HG03565 (cell line): ENCODE measurements around the gene NELFB.

ENCODE experiments used
- ATAC-seq: cut with Tn5 transposase; IDR thresholded peaks from one replicate; pipeline ENCODE4 v1.9.1; 2021; ENCODE audit warnings: mild to moderate bottlenecking, moderate library complexity; ENCODE audit not compliant: unreplicated experiment

Gene NELFB

DNA sequence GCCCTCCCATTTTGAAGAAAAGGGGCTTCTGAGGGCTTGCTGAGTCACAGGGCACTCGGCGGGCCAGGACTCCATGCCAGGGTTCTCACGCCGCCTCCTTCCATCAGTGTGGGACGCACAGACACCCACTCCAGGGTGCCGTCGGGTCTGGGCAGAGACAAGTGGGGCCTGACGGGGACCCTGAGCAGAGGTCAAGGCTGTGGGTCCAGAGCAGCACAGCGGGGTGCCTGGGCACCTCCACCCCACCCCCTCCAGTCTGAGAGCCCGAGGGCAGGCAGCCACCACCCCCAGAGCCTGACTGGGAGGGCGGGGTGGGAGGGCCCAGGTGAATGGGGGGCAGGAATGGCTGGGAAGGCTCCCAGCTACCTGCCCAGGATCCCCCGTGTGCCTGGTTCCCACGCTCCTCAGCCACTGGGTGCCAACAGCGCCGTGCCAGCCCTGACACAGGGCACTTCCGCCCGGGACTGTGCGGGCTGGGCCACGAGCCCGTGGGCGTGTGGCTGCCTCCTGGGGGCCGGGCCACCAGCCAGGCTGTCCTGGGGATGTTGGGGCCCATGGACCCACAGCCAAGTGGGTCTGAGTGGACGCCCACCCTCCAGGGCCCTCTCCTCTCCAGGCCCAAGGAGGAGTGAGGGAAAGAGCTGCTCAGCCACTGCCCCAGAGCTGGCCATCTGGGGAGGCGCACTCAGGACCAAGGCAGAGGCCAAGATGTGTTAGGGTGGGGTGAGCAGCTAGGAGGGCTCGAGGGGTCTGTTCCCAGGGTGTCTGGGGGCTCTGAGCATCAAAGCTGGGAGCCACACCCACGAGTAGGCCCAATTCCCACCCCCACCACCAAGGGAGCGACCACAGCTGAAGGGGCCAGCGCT lies 57.1 kb downstream of the NELFB start:
- ATAC-seq = no peak

DNA sequence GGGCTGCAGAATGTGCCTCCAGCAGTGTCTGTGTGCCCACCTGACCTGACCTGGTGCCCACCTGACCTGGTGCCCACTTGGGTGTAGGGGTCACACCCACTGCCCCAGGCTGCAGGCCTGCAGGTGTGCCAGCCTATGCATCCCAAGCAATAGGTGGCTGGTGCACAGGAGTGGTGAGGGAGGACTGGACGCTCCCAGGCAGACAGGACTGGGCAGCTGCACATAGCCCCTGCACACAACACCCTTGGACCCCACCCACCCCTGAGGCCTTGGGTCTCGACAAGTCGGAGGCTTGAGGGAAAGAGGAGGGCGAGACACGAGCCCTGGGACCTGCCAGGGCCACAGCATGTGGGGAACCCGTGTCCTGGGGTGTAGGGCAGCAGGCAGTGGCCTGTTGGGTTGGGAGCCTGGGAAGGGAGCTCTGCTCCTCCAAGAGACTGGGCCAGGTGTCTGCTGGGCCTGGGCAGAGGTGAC lies 57.8 kb downstream of the NELFB start:
- no peak for ATAC-seq

DNA sequence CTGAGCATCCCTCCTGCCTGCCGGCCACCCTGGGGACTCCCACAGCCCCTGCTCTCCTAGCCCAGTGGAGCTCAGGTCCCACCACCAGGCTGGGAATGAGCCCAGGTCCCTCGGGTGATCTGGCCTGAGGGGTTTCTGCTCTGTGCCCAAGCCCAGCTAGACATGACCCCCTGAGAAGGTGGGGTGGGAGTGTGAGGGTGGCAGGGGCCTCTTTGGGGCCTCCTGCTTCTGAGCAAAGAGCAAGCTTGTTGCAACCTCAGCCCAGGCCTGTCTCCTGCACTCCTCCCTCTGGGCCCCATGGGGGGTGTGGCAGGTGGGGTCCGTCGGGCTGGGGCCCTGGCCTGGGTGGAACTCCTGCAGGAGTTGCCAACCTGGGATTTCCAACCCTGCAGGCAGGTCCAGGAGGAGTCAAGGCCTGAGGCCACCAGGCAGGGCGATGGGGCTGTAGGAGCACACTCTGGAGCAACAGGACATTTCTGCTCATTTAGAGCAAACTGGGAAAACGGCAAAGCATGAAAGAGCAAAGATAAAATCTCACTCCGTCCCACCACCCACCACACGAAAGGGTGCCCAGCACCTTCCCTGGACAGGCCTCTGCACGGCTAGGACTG lies 58.3 kb downstream of the NELFB start:
- no peak for ATAC-seq

DNA sequence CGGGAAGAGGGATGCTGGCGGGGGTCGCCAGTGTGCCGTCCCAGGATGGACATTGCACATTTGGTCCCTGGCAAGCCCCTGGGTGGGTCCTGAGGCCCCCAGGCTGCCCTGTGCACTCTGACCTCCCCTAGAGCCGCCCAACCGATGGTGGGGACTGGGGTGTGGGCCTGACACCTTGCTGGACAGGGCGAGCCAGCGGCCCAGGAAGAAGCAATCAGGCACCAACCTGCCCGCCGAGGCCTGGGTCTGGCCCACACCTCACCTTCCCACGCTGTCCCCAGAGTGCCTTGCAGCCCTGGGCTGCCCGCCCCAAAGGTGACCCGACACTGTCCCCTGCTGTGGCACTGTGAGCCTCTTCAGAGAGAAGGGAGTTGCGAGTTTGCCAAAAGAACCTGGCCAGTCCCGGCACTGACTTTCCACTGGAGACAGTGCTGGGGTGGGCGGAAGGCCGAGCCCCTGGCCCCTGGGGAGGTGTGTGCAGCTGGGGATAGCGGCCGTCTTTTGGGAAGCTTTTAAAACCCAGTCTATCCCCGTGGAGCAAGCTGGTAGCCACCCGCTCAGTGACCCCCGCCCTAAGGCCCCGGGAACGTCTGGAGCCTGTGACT lies 58.9 kb downstream of the NELFB start:
- ATAC-seq = no peak

DNA sequence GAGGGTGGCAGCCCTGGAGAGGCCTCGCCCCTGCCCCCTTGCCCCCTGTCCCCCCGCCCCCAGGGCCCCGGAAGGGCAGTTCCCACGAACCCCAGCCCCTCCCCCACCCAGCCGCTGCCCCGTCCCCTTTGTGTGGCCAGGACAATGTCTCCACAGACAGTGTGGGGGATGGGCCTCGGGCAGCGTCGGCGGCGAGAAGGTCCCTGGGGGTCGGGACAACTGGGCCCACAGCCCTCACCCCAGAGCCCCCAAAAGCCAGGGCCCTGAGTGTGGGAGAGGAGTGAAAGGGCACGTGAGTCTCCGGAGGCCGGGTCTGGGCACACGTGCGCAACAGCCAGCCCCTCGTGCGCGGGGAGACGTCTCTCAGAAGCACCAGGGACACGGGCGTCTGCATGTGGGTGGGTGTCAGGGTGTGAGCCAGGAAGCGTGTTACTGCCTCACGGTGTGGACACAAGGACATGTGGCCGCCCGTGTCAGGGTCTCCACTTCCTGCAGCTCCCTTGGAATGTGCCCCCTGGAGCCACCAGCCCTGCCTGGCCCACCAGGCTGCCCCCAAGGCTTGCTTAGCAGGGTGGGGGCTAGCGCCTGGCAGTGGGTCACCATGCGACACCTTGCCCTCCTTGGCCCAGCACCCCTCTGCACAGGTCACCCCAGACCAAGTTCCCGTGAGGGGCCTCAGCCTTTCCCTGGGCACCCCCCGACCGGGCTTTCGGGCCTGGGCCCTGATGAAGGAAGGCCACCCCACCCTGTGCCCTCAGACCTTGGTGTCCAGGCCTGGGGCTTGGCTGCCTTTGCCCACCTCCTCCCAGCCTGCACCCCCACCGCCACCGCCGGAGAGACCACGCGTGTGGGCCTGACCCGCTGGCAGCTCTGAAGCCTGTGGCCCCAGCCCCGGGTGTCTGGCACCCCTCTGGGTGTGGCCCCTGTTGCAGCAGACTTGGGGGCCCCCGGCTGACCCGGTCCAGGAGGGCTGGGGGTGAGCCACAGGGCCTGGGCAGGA lies 59.7 kb downstream of the NELFB start:
- no peak for ATAC-seq

DNA sequence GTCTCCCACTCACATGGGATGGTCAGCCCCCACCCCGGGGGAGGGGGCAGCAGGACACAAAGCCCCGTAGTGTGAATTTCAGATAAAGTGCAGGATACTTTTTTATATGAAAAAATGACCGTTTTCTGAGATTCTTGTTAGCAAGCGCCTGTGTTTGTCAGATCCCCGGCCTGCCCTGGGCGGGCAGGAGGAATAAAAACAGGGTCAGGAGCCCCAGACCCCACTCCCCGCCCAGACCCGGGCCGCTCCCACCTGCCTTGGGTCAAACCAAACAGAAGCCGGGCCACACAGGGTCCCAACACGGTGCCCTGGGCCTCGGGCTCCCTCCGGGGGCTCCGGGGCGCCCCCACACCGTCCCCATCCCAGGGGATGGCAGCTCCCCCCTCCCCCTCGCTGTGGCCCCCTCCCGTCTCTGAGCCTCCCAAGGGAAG lies 60.5 kb downstream of the NELFB start:
- ATAC-seq = no peak

DNA sequence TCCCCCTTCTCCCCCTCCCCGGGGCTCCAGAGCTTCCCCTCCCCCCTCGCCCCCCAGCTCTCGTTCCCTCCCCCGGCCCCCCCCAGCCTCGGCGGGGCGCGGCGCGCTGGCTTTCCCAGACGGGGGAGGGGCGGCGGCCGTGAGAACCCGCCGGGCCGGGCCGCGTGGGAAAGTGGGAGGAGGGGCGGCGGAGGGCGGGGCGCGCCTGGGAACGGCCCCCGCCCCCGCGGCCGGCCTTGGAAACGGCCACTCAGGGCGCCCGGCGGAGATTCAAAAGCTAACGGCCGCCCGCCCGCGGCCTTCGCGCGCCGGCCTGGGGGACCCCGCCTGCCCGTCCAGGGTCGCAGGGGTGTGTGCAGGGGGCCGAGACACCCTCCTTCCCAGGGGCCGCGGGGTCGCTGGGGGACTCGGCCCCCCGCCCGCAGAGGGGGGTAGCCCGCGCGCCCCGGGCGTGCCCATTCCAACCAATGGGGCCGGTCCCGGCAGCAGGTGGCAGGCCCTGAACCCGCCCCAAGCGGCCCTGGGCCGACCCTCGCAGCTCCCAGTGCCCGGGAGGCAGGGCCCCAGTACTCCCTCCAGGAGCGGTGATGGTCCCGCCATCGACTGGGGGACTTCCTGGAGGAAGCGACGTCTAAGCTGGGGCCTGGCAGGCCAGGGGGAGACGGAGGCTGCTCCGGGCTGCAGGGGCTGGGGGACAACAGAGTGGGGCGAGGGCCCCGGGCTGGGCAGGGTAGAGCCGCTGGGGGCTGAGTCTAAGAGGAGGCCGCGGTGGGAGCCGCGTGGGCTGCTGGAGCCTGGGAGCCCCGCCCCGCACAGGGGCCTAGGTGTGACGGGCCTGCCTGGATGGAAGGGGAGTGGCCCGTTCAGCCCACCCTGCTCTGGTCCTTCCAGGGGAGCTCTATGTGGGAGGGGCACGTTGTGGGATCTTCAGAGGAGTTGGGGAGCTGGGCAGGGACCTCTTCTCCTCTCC lies 61.2 kb downstream of the NELFB start:
- ATAC-seq = no peak

DNA sequence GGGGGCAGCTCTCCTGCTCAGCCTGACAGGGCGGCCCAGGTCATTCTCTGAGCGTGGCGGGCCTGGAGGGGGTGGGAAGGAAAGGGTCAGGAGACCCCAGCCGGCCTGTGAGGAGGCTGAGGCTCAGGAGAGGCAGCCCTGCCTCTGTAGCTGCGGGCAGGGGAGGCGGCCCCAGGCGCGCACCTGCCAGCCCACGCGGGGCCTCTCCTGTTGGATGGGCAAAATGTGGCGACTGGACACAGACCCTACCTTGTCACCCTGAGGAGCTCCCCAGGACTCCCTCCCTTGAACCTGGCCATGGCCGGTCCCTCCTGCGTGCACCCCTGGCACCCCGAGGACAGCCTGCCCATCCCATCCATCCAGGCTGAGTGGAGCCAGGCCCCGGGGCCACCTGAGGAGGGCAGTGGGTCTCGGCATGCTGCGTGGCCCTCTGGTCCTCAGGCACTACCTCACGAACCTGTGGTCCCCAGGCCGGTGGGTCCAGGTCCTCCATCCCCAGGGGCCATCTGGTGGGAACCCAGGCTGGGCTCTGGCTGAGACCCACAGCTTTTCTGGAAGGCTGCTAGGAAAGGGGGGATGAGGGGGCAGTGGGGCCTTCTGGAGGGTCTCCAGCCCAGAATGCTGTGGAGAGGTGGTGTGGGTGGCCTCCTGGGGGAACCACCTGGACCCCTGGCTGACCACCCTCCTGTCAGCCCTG lies 62.0 kb downstream of the NELFB start:
- ATAC-seq = no peak

DNA sequence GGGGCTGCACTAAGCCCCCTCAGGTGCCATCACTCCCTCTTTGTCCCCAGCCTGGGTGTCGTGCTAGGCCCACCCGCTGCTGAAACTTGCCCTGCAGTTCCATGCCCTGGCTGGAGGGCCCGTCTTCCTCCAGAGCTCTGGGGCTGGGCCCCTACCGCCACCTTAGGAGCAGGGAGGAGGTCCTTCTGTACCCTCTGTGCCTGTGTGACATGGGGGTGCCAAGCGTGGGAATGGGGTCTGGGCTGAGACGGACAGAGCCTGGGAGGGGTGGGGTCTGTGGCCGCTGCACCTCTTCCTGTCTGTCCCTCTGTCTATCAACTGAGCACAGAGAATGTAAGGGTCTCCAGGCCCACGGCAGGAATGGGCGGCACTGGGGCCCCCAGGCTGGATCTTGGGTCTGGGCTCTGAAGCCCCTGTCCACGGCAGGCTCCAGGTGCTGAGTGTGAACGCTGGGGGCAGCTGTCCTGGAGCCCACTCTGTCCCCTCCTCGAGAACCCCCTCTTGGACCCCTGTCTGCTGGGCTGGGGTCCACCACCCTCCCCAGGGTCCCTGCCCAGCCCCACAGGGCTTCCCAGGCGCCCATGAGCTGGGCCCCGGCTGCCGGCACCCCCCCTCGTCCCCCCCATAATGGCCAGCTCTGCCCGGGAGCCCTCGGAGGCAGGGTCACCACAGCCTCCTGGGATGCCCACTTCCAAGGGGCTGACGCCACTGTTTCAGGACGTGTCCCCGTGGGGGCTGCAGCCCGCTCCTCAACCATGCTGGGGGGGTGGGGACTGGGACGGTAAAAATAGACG lies 62.8 kb downstream of the NELFB start:
- ATAC-seq = no peak

DNA sequence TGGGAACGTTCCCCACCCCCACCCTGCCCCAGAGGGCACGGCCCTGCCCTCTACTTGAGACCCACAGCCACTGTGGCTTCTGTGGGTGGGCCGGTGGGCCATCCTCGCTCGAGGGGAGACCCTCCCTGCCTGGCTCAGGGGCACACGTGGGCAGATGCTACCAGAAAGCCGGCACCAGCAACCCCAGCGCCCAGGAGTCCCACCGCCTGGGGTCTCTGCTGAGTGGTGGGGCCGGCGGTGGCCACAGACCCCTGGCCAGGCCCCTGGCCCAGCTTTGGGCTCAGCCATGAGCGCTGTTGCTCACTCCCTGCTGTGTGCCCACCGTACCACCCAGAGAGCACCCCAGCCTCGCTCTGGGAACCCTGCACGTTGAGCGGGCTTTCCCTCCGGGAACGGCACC lies 63.5 kb downstream of the NELFB start:
- no peak for ATAC-seq

DNA sequence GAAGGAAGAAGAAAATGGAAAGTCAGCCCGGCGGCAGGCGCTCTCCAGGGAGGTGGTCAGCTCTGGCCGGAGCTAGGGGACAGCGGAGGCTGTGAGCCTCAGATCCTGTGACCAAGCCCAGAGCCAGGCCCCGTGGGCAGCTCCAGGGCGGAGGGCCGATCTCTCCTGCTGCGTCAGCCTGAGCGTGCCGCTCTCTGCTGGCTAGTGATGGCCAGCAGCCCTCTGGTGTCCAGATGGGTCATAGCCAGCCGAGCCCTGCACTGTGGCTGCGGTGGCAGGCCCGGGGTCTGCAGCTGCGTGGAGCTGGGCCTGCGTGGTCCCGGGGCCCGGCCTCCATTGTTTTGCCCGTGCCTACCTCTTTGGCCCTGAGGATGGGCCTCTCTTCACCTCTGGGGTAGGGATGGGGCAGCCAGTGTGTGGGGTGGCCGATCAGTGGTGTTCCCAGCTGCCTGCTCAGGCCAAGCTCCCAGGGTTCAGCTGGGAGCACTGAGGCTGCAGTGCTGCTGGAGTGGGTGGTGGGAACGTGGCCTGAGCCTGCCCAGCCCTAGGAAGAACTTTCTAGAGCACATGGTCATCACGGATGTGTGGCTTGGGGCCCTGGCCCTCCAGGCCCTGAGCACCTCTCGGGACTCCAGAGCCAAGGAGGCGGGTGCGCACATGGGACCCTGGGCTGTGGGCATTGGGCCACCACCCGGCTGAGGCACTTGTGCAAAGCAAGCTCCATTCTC lies 64.0 kb downstream of the NELFB start:
- ATAC-seq = no peak

DNA sequence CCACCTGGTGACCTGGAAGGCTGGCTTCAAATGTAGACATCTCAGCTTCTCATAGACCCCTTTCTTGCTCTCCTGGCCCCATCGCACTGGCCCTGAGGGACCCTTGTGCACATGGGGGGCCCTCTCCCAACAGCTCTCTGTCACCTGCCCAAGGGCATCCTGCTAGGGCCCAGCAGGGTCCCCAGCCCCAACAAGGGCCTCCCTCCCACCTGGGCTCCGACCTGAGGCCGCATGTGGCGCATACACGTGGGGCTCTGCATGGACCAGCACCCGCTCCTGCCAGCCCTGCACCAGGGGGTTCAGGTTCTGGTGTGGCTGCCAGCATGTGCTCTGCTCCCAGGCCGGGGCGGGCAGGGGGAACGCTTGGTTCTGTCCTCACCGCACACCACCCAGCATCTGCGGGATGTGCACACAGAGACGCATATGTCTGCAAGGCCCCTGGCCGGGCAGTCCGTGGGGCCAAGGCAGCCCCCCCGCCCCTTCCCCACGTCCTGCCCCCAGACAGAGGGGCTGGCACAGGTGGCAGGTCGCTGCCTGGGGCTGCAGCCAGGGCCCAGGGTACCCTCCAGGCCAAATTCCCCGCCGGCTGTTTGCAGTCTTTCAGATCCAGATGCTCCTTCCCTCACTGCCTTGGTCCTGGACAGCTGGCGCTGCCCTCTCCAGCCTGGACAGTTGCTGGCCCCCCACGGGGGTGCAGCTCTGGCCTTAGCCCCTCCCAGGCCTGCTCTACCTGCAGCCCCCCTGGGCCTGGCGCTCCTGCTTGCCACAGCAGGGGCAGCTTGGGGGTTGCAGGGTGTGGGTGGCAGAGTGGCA lies 64.8 kb downstream of the NELFB start:
- no peak for ATAC-seq

DNA sequence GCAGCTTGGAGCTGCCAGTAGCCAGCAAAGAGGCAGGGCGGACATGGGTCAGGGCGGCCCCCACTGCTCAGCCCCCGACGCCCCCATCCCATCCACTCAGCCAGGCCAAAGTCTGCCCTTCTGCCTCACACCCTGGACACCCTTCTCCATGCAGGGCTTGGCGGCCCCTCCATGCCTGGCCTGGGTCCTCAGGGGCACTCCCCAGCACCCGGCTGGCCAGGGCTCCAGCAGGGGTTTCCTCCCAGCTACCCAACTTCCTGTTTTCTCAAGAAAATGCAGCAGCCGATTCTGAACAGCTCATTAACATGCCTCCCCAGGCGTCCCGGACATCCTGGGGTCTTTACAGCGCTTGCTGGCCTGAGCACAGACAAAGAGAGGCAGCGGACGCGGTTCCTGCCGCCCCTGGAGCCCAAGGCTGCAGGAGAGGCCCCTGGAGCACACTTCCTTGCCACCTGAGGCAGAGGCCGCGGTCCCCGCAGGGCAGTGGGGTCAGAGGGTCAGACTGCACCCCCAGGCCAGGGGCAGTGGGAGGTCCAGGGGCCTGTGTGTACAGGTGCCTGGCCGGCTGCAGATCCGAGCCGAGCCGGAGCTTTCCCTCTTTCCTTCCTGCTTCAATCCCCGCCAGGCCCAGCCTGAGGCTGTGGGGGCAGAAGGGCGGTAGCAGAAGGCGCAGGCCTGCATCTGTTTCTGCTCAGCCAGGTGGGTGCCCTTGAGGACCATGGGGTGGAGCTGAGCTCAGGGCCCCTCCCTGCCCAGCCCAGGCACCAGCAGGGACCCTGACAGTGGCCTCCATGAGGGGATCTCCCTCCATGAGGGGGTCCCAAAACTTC lies 65.6 kb downstream of the NELFB start:
- ATAC-seq = no peak

DNA sequence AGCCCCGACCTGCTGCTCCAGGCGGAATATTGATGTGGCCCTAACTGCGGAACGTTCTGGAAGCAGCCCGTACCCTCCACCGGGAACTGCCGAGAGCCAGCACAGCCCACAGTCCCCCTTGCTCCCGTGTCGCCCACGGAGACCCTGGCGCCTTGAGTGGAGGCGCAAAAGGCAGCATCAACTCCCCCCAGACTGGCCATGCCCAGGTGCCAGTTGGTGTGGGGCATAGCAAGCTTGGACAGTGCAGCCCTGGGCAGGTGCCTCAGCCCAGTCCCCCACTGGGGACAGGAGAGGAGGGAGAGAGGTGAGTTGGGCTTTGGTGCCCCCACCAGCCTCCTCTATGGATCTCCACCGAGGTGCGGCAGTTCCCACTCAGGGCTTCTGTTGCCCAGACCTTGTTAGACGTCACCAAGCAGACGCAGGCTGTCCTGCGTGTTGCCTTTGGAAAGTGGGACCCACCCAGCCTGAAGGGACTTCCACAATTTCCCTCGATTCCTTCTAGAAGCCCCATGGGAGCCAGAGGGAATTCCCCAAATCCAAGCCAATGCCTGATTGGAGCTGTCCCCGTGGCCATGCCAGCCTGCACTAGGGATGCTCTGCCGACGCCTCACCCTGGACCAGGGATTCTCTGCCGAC lies 66.7 kb downstream of the NELFB start:
- no peak for ATAC-seq
